HG03439 (cell line): Measurements from ENCODE around the gene UTRN.
A peak's percentile ranks its signal among the peaks of the same experiment; 100 is the strongest.

Experiments
- ATAC-seq: cut with Tn5 transposase; IDR thresholded peaks from one replicate; pipeline ENCODE4 v1.9.1; 2021; ENCODE audit warnings: mild to moderate bottlenecking, moderate library complexity; ENCODE audit not compliant: unreplicated experiment

UTRN gene

DNA sequence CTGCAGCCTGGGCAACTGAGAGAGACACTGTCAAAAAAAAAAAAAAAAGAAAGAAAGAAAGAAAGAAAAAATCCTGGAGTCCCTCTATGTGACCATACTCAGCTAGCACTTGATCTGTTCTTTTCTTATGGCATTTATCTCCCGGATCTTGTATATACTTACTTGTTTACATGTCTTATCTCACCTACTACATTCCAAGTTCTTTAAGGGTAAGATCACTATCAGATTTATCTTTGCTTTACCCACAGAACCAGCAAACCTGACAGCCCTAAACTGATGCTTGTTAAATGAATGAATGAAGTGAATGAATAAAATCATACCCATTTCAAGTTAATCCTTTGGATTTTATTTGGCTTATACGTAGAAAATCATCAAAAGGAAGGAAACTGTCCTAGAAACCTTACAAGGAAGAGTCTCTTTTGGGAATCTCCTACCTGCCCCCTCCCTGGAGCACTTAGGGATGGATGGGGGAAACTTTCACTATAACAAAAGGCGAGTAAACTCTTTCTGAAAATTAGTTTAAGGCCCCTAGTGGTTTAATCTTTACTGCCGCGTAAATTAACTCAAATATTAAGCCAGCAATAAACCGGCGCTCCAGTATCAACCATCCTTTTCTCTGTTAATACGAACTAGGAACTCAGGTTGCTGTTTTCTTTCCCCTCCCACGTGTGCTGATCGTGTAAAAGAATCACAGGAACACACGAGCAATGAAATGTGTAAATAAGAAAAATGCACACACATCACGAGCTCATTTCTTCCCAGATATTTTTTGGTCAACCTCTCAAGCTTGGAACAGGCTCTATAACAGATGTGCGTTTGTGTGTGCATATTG, 1.3 kb upstream of the UTRN start:
- no peak for ATAC-seq

DNA sequence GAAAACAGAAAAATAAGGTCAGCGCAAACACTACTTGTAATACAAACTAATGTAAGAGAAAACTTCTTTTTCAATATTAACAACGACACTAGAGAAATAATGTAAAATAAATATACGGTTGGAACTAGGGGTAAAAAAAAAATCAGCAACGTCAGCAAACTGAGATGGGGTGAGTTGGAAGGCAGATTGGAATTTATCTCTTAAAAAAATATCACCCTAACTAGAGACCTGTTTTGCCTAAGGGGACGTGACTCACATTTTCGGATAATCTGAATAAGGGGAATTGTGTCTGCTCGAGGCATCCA, 705 bp upstream of the UTRN start:
- no peak for ATAC-seq

DNA sequence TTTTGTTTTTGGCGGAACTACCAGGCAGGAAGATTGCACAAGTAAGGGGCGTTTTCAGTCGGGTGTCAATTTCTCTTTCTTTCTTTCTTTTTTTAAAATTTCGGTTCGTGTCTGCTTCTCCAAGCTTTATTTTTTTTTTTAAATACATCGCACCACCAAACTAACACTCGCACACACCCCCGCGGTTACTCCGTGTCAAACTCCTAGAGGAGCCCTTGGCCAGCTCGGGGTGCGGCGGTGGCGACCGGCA, 338 bp downstream of the UTRN start:
- ATAC-seq = peak; percentile 31

DNA sequence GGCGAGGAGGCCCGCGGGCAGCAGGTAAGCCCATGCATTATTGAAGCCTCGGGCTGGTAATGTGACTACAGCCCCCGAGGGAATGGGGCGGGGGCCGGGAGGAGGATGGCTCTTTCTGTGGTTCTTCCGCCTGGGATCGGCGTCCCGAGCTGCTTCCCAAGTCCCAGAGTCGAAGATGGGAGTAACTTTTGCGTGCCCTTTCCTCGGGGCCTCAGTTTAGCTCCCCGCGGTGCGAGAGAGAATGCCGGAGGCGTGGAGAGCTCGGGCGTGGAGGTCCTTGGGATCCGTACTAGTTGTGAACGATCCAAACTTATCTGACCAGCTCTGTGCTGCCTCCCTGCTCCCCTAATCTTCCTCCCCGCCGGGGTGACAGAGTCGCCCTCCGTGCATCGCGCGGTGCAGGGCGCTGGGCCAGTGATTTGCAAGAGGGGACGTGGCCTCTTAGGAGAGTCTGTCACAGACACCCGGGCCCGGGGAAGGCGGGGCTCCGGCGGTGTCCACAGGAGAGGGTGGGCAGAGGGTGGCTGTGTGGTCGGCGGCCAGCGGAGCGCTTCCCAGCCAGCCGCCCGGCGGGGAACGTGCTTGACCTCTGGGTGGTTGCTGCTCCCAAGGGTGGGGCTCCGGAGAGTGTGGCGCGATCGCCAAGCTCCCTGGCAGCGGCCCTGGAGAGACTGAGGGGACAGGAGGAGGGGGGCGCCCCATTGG, 815 bp downstream of the UTRN start:
- peak; percentile 44 for ATAC-seq

DNA sequence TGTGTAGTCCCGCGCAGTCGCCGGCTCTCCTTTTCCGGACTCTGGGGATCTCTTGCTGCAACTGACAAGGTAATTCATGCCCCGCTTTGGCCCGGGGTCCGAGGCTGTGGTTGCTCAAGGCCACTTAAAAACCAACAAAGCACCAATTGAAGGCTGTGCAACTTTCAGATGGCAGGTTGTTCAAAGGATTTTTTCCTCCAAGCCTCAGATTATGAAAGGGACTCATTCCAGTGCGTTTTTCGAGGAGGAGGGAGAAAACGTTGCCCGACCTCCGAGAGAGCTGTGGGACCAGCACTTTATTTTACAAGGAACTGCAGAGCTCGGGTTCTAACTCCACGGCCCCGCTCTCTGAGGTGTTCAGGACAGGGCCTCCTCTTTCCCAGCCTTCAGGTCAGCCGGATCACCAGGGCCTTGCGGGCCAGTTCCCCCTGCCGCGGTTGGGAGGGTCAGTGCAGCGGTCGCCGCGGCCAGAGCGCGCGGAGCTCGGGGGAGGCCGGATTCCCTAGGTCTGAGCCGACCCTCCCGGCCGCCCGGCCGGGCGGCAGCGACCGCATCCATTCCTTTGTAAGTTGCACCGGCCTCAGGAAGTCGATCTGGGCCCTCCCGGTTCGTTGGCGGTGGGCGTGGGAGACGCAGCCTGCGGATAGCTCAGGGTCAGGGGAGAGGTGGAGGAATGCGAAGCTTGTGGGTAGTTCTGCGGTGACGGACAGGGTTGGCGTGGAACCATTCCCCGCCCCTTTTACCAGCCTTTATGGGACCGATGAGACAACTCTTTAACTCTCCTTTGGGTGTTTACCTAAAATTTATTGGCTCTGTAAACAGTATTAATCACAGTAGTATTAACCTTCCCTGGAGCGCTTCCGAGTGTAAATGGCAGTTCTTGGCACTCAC, 1.6 kb downstream of the UTRN start:
- ATAC-seq = no peak

DNA sequence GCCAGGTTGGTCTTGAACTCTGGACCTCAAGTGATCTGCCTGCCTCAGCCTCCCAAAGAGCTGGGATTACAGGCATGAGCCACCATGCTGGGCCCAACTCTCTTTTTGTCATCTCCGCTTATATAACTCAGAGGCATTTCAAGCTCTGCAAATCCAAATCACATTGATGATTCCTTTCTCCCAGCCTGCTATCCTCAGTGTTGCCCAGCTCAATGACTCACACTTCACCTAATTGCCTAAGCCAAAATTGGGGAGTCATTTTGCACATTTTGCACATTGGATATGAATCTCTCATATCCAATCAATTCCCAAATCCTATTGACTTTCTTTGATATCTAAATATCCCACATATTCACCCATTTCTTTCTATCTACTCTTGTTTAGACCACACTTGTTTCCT, 3.9 kb downstream of the UTRN start:
- ATAC-seq = no peak

DNA sequence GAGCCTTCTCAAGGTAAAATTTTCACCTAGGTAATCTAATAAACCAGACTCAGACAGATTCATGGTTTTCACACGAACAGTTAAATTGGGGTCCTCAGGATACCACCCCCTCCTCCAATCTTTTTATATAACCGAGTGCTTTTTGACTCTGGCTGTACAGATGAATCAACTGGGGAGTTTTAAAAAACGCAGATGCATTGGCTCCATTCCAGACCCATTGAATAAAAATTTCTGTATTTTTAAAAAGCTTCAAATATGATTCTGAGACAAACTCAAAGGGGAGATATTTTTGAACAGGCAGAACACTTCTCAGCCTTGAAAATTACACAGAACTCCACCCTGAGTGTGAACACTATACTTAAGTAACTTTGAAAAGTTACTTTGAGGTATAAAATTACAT, 7.2 kb downstream of the UTRN start:
- ATAC-seq = no peak

DNA sequence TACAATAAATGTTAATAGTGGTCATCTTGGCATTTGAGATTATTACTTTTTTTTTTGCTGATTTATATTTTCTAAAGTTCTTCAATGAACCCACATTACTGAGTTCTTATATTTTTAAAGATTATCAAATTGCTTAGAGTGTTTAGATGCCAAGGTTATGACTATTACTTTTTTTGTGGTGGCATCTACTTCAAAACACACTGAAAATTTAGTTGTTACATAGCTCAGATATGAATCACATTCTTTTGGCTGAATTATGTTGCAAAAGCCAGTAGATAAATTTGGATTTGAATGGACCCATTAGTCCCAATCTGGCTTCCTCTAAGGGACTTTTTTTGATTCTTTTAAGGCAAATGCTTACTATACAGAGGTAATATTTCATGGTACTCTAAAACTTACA, 8.9 kb downstream of the UTRN start:
- ATAC-seq = no peak

DNA sequence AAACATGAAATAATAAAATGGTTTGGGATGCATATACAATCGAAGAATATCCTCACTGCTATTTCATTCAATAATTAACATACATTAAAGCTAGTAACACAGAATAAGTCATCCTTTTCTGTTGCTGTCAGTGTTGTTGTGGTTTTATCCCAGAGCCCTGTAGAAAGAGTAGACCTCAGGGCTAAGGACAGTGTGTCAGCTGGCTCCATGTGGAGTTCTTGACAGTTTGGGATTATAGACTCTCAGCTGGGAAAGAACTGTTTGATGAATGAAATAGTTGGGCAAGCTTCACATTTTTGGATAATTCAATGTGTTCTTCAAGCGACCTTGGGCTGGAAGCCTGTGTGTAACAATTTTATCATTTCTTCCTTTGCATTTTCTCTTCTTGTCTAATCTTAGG, 10.1 kb downstream of the UTRN start:
- no peak for ATAC-seq

DNA sequence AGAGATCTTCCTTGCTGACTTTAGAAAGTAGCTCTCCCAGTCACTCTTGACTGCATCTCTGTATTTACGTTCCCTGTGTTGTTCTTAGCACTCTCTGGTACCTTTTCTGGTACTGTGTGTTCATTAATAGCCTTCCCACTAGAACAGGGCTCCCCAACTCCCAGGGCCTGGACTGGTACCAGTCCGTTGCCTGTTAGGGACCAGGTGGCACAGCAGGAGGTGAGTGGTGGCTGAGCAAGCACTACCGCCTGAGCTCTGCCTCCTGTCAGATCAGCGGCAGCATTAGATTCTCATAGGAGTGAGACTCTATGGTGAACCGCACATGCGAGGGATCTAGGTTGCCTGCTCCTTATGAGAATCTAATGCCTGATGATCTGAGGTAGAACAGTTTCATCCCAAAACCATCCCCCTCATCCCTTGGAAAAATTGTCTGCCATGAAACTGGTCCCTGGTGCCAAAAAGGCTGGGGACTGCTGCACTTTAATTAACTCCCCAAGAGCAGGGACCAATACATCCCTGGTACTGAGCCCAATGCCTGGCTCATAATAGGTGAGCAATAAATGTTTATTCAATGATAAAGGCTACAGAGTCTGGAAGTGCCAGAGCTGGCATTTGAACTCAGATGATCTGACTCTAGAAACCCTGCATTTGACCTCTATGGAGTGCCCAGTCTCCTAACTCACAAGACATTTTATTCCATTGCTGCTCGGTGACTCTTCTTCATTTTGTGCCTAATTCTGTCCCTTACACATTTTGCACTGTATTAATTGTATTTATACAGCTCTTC, 11.0 kb downstream of the UTRN start:
- ATAC-seq = no peak

DNA sequence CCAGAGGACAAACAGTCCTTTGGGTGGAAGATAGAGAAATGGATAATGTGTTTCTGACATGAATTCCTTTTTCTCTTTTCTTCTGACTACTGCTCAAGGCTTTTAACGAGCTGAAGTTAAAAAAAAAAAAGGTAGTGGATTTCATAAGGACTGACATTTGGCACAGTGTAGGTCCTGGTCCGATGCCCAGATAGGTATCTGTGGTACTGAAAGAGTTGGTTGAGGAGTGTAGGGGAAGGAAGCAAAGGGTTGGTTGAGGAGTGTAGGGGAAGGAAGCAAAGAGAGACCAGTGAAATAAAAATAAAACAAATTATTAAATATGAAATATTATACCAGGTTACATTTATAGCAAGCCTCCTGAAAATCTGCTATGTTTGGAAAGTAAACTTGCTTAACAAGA, 11.8 kb downstream of the UTRN start:
- no peak for ATAC-seq

DNA sequence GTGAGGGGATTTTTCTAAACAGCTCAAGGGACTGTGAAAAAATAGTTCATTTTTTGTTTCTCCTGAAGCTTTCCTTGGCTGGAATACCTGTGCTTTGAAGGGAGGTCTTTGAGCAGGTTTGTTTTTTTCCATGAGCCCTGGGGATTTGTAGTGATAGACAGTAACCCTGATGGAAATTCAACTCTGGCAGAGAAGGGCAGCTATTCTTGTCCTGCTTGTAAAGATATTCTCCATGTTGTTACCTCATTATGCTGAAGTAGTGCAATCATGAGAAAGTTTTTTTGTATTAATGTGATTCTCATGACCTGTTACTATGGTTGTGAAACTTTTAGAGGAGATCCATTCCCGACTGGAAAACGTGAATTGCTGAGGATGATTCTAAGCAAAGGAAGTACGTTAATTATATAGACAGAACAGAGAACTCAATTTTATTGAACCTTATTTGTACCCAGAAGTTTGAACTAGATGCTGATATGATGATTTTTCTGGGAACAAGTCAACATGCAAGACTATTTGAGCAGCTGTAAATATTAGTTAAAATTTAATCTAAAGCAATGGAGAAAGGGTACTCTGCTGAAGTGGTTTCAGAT, 12.5 kb downstream of the UTRN start:
- no peak for ATAC-seq

DNA sequence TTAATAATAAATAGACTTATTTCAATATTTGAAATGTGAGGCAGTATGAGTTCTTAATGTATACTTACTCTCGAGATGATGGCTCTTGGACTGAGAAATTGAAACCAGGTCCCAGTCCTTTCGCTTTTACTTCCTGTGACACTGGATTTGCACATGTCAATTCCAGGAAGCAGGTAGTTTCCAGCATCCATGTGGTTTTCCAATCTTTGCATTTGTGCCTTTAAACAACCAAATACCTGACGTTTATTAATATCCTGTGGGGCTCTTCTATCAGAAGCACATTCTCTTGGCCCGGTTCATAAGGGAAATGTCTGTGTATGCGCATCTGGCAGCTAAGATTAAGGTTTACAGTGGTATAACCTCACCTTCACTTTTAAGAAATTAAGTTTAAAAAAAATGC, 13.1 kb downstream of the UTRN start:
- no peak for ATAC-seq

DNA sequence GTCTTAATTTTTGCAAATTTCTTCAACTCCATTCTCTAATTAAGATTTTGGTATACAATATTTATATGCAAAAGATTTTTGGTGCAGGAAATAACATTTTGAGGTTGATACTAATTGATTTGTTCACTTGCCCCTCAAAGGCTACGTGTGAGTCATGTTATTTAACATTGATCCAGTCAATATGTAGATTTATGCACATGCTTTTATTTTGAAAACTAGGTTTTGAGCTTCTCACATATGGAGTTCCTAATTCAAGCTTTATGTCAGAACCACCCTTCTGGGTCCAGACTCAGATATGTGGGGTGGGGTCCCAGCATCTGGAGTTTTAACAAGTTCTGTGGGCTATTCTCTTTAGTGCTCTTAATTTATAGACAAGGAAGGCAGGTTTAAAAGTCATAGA, 13.8 kb downstream of the UTRN start:
- ATAC-seq = no peak

DNA sequence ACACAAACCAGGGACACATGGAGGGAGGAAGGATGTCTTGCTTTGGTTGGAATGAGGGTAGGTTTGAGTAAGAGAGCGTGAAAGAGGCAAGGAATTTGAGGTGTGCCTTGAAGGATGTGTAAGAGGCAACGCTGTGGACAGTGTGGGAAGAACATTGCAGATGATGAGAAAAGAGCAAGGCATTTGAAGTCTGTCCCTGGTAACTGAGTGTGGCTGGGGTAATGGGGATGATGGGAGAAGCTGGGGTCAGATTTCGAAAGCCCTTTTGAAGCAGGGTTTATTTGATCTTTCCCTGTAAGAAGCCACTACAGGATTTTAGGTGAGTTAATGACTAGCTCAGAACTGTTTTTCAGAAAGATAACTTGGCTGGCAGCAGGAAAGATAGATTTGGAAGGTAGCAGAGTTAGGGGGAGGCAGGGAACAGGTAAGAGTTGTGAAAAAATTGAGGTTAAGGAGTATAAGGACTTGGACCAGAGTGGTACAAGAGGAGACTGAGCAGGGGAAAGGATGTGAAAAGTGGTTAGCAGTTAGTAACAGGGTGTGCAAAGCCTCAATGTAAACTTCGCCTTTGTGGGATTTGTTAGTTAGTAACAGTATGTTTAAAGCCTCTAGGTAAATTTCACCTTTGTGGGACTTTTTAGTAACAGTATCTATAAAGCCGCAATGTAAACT, 17.7 kb downstream of the UTRN start:
- ATAC-seq = no peak

DNA sequence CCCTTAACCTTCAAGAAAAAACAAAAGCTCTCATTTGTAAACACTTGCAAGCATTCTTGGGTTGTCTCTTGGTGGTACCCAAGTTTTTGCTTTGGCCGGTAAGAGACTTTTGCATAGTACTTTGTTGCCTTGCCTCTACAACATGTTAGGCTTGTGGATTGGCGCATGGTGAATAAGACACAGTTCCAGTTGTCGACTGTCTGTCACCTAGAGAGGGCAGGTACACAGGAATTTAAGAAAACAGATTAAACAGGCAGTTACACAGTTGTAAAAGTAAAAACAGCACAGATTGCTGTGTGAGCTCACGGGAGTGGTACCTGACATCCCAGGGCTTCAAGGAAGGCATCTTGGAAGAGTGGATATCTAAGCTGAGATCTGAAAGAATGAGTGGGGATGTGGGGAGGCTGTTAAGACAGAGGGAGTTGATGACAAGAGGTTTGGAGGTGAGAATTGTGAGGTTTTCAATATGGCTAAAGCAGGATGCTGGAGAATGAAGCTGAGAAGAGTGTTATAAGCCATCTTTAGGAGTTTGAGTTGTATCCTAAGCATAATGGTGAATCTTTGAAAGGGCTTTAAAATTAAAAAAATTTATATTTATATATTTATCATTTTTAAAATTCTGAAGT, 19.2 kb downstream of the UTRN start:
- ATAC-seq = no peak

DNA sequence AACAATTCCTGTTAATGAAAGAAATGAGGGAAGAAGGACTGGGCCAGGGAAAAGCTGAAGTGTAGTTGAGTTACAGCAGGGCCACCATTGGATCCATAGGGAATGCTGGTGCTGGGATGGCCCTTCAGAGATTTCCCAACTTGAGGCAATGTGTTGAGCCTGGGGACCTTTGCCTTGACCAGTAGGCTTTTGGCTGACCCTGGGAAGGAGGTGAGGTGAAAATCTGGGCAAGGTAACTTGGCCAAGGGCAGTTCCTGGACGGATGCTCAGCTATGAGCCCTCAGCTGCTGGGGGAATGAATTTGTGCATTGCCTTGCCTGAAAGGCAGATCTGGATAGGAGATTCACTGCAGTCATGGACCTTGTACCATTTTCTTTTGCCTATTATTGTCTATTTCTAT, 20.4 kb downstream of the UTRN start:
- ATAC-seq = no peak

DNA sequence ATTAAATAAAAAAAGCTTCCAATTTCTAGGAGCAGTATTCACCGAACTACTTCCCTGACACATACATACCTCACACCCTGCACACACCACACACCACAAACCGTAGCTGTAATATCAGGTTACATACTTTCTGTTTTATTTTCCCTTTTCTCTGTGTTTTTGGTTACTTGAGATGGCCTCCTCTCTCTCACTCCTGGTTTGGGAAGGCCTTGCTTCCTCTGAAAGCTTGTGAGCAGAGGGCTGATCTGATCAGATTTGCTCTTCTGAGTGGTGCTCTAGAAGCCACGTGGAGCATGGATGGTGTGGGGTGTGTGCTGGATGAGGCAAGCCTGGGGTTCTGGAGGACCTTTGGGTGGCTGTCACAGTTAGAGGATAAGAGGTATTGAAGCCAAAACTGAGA, 20.9 kb downstream of the UTRN start:
- peak; percentile 92 for ATAC-seq

DNA sequence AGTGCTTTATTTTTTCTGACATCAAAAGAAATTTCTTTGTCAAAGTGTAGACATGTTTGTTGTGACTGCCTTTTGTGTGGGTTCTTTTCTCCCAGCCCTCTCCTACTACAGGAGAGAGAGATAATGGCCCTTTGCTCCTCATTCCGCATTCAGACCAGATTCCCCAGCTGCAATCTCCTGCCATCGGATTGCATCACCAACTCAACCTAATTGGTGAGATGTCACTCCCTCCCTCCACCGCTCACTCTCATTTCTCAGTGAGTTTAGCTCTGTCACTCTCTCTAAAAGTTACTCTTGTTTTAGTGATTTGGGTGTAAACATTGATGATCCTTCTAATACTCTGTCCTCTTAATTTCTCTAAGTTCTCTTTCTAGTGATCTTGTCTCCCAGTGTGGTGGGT, 22.7 kb downstream of the UTRN start:
- no peak for ATAC-seq

DNA sequence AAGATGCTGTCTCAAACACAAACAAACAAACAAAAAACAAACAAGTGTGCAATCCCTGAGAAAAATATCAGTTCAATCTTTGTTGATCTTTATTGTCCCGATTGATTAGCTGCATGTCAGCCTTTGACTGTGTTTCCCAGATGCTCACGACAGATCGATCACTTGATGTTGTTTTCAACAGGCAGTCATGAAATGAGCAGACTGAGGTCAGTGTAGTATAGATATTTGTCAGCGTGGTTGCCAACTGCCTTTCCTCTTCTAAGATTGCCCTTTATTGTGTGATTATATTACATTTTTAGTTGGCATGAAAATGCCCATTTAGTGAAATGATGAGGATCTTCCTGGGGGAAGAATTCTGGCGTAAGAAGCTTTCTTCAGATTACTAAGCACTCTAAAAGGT, 25.6 kb downstream of the UTRN start:
- peak; percentile 53 for ATAC-seq
